Caki2 (cell line): ENCODE measurements around the gene SORBS2. TPM values are rescaled to one million over a fixed set of nuclear protein-coding genes. Genes with fewer than 3 reads are reported as not detected.

Experiments used
- DNase-seq: peaks from one replicate; pipeline ENCODE4 v3.0.0-alpha.2; 2015; ENCODE audit warnings: low read depth
- in situ Hi-C: cut with HindIII; loops from 2 replicates; pipeline ENCODE4 v1.10.0; 2016; ENCODE audit warnings: low sequenced_read_pairs, low pct_unique_long_range_greater_than_20kb, mixed read lengths
- total RNA-seq: library from RNA; depleted of rRNA; stranded (reverse); fragments of >200 nt; shearing (Covaris generic); gene quantifications from 2 replicates; pipeline ENCODE4 v1.2.3, GENCODE V29; 2014; ENCODE audit warnings: low replicate concordance

SORBS2 gene
- total RNA-seq, 1 experiment from 2014 or later = 12.8 TPM

GRCh38 chr4:185645403-185645802 is 166.6 kb downstream of the SORBS2 start:
- in situ Hi-C loops = no loop called here
- DNase-seq = no peak

GRCh38 chr4:185644408-185644807 is 167.6 kb downstream of the SORBS2 start:
- in situ Hi-C loops = no loop called here
- DNase-seq = no peak

DNA sequence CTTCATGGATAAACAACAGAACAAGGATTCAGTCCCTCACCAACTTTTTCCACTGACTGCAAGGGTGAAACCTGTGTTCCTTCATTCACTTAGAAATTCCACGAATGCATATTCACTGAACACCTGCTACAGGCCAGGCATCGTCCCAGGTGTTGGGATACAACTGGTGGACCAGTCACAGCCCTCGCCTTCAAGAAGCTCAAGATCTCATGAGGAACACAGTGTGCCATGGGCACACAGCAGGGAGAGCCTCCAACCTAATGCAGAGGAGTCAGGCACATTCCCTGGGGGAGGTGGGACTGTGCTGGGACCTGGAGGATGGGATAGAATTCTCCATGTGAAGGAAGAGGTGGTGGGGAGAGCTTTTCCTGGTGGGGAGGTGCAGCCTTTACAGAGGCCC is 169.1 kb downstream of the SORBS2 start:
- DNase-seq = no peak
- in situ Hi-C loops = no loop called here

- peak; percentile 37 for DNase-seq
Measured at GRCh38 chr4:185640811-185641675, 171.0 kb downstream of the SORBS2 start.

DNA sequence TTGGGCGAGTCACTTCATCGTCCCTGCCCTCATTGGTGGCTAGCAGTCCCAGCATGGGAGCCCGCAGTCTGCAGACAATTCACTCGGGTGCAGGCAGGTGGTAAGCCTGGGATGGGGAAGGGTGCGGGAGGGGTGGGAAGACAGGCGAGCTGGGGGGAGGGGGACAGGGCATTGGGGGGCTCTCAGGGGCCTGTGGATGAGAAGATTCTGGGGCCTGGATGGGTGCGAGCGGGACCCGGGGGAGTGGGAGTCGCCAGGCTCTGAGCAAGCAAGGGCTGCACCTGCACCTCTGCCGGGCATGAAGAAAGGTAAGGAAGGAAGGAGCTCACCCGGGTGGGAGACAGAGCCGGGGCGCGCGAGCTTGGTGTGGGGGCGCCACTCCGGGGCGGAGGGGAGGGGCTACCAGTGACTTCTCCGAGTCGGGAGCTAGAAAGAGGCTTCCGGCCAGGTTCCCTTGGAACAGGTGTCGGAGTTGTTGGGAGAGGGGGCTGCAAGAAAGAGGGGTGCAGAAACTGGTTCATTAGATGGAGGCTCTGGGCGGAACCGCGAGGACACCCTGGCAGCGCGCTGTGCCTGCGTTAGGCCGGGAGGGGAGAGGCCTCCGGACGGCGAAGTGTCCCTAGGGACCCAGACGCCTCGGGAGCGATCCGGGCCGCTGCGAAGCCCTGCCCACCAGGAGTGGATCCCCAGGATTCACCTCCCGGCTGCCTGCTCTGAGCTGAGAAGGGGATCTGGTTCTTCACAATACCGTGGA is 173.3 kb downstream of the SORBS2 start:
- DNase-seq = no peak
- in situ Hi-C loops = no loop called here

More at GRCh38 chr4:185640811-185641675, 171.0 kb downstream of the SORBS2 start:
- in situ Hi-C loops = no loop called here

- DNase-seq = no peak
- in situ Hi-C loops = no loop called here
Measured at GRCh38 chr4:185638093-185638492, 173.9 kb downstream of the SORBS2 start.

GRCh38 chr4:185637163-185637875 is 174.7 kb downstream of the SORBS2 start:
- DNase-seq = no peak
- in situ Hi-C loops = no loop called here

- DNase-seq = no peak
- in situ Hi-C loops = no loop called here
Measured at GRCh38 chr4:185634066-185634652, 177.8 kb downstream of the SORBS2 start.

DNA sequence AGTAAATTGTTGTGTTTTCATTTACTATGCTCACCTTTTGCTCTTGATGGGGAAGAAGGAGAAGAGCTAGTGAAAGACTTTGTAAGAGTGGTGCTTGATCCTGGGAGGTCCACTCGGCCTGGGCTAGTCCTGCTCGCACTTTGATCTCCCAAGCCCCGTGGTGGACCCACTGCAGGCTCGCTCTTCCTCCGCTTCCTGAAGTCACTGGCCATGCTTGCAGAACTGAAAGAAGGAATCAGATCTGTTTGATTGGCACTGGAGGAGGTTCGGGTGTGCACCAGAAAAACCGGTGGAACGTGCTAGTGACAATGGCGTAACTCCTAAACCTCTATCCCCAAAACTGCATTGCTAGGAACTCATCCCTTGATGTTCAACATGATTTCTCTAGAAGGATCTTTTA is 185.2 kb downstream of the SORBS2 start:
- in situ Hi-C loops = no loop called here
- no peak for DNase-seq

- in situ Hi-C loops = no loop called here
Measured at GRCh38 chr4:185625503-185625902, 186.5 kb downstream of the SORBS2 start.

GRCh38 chr4:185624259-185624589 is 187.8 kb downstream of the SORBS2 start:
- DNase-seq = no peak
- in situ Hi-C loops = no loop called here

More at GRCh38 chr4:185625503-185625902, 186.5 kb downstream of the SORBS2 start:
- peak; percentile 37 for DNase-seq

DNA sequence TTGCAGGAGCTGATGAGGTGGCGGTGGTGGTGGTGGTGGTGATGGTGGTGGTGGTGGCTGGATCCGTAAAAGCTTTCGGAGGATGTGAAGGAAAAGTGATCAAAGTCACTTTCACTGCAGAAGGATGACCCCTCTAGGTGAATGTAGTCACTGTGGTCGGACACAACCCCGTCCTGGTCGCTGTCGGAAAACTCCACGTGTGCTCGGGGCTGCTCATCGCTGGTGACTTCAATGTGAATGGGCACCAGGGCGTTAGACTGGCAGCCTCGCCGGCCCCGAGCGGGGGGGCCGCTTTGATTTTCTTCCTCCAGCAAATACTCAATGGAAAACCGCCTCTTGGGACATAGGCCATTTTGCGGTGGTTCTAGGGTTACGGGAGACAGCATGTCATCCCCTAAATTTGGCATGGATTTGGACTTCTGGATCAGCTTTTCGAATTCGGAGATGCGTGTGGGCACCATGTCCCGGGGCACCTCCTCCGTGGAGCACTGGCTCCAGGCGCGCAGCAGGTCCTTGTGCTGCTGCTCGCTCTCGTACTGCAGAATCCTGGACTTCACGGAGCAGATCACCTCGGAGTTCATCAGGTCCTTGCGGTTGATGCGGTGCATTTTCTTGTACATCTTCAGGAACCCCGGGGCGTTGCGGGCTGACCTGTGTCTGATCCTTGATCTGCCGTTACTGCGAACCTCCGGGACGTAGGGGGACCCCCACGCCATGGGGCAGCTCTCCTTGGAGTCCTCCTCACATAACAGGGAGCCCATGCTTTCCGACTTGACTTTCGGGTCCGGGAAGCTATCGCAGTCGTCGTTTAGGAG is 188.3 kb downstream of the SORBS2 start:
- in situ Hi-C loops = no loop called here
- DNase-seq = no peak

DNA sequence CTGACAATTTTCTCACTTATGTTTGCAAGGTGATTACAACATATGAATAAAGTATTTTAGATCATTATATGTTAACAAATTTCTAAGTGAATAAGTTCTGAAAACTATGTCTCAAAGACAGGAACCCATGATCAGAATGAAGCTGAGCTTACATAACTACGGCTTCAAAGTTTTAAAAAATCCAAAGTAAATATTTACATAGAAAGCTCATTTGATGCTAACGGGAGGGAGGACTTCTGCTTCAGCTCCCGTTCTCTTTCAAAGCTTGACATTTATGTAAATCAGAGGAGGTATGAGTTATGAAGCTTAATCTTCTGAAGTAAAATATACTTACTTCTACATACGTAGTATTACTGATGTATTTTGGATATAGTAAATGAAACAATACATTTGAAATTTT is 203.8 kb downstream of the SORBS2 start:
- in situ Hi-C loops = no loop called here
- no peak for DNase-seq

- in situ Hi-C loops = no loop called here
- DNase-seq = no peak
Measured at GRCh38 chr4:185602397-185602796, 209.6 kb downstream of the SORBS2 start.

- in situ Hi-C loops = no loop called here
- DNase-seq = no peak
Measured at GRCh38 chr4:185600801-185601434, 211.1 kb downstream of the SORBS2 start.

DNA sequence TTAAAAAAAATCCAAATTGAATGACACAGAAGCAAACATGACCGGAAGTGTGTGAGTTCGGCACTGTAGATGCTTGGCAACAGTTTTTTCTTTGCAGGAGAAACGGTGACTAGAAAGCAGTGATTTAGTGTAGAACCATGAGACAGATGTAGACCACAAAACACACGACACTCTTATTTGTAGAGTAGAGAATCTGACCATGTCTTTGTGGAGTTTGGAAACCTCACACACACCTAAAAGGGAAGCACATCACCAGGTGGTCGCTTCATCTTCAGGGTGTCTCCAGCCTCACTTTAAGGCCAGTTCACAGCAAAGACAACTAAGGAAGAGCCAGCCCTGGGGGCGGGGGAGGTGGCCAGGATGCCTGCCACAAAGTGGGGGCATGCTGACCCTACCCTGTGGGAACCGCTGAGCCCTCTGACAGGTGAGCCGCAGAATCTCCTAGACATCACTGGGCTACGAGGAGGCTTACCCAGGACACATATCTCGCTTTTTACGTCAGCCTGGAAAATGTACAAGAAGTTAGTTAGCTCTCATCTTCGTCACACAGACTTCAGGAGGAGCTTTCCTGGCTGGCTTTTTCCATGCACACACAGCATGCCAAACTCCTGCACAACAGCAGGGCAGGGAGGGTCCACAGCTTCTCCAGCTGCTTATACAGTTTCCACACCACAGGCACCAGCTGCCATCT is 212.3 kb downstream of the SORBS2 start:
- in situ Hi-C loops = no loop called here
- no peak for DNase-seq
